ES-I3 (cell line): ENCODE measurements around the gene BTG4.
A peak's percentile ranks its signal among the peaks of the same experiment; 100 is the strongest.

Experiments used
- H3K36me3 ChIP-seq: 2 replicates; pipeline ENCODE4 v1.6.1; 2013; ENCODE audit warnings: mild to moderate bottlenecking, low read length, control low read depth, moderate library complexity; ENCODE audit not compliant: insufficient read depth
- H3K4me1 ChIP-seq: 2 replicates; pipeline ENCODE4 v1.6.1; 2013; ENCODE audit warnings: mild to moderate bottlenecking, control low read depth, low read length; ENCODE audit not compliant: insufficient read depth
- H3K9ac ChIP-seq: 2 replicates; pipeline ENCODE4 v1.6.1; 2013; ENCODE audit warnings: low read depth, mild to moderate bottlenecking, low read length, moderate library complexity
- H3K9me3 ChIP-seq: 2 replicates; pipeline ENCODE4 v1.6.1; 2013; ENCODE audit warnings: mild to moderate bottlenecking, low read length, moderate library complexity; ENCODE audit not compliant: control insufficient read depth, insufficient read depth

BTG4 gene

GRCh38 chr11:111526501-111526900 lies 14.3 kb upstream of the BTG4 start:
- Histone ChIP-seq H3K36me3 (no peaks in the 10 kb centered on the region), H3K9me3 (no peaks in the 10 kb centered on the region), H3K9ac (no peak overlapping the region), H3K4me1 (peaks cover 4% of the 10 kb centered on the region)

GRCh38 chr11:111525456-111525855 lies 13.3 kb upstream of the BTG4 start:
- no peaks in the 10 kb centered on the region for H3K9me3 ChIP-seq
- H3K36me3 ChIP-seq: no peaks in the 10 kb centered on the region
- H3K9ac ChIP-seq: no peak overlapping the region
- H3K4me1 ChIP-seq: peaks cover 10% of the 10 kb centered on the region; the same call in 1 of the 2 replicates

- Histone ChIP-seq H3K9me3 (no peaks in the 10 kb centered on the region), H3K9ac (no peak overlapping the region), H3K4me1 (peaks cover 10% of the 10 kb centered on the region; the same call in 1 of the 2 replicates), H3K36me3 (no peaks in the 10 kb centered on the region)
Measured at GRCh38 chr11:111524056-111524455, 11.9 kb upstream of the BTG4 start.

GRCh38 chr11:111523343-111523742 lies 11.2 kb upstream of the BTG4 start:
- H3K4me1 ChIP-seq: peaks cover 10% of the 10 kb centered on the region; the same call in 1 of the 2 replicates
- no peaks in the 10 kb centered on the region for H3K9me3 ChIP-seq
- H3K36me3 ChIP-seq: no peaks in the 10 kb centered on the region
- H3K9ac ChIP-seq: no peak overlapping the region

GRCh38 chr11:111522426-111522825 lies 10.2 kb upstream of the BTG4 start:
- no peak overlapping the region for H3K9ac ChIP-seq
- H3K36me3 ChIP-seq: no peaks in the 10 kb centered on the region
- no peaks in the 10 kb centered on the region for H3K9me3 ChIP-seq
- H3K4me1 ChIP-seq: peaks cover 10% of the 10 kb centered on the region; the same call in 1 of the 2 replicates

GRCh38 chr11:111521135-111521534 lies 8.9 kb upstream of the BTG4 start:
- H3K9me3 ChIP-seq: no peaks in the 10 kb centered on the region
- H3K9ac ChIP-seq: no peak overlapping the region
- H3K36me3 ChIP-seq: no peaks in the 10 kb centered on the region
- H3K4me1 ChIP-seq: peaks cover 10% of the 10 kb centered on the region; the same call in 1 of the 2 replicates

- Histone ChIP-seq H3K36me3 (no peaks in the 10 kb centered on the region), H3K9ac (no peak overlapping the region), H3K4me1 (peaks cover 10% of the 10 kb centered on the region; the same call in 1 of the 2 replicates), H3K9me3 (no peaks in the 10 kb centered on the region)
Measured at GRCh38 chr11:111520560-111520959, 8.4 kb upstream of the BTG4 start.

GRCh38 chr11:111518668-111519067 lies 6.5 kb upstream of the BTG4 start:
- H3K9ac ChIP-seq: no peak overlapping the region
- no peaks in the 10 kb centered on the region for H3K36me3 ChIP-seq
- peaks cover 10% of the 10 kb centered on the region; the same call in 1 of the 2 replicates for H3K4me1 ChIP-seq
- no peaks in the 10 kb centered on the region for H3K9me3 ChIP-seq

- Histone ChIP-seq H3K4me1 (peaks cover 9% of the 10 kb centered on the region), H3K36me3 (no peaks in the 10 kb centered on the region), H3K9me3 (no peaks in the 10 kb centered on the region), H3K9ac (no peak overlapping the region)
Measured at GRCh38 chr11:111515591-111515990, 3.4 kb upstream of the BTG4 start.

- peak within 1 kb of the TSS; percentile 38; the same call in 1 of the 2 replicates for H3K9ac ChIP-seq
- H3K9me3 ChIP-seq: no peaks in the 10 kb centered on the region
- peaks cover 9% of the 10 kb centered on the region for H3K4me1 ChIP-seq
- H3K36me3 ChIP-seq: no peaks in the 10 kb centered on the region
Measured at GRCh38 chr11:111514216-111515031, 2.2 kb upstream of the BTG4 start, which contains the start of gene HOATZ. TSS of gene HOATZ (plus strand) at chr11:111514778. CDS start at chr11:111514785, 7 bp downstream.

- Histone ChIP-seq H3K36me3 (no peaks in the 10 kb centered on the region), H3K4me1 (peaks cover 9% of the 10 kb centered on the region), H3K9ac (peak overlapping the region; percentile 71; the same call in 1 of the 2 replicates), H3K9me3 (no peaks in the 10 kb centered on the region)
Measured at GRCh38 chr11:111513240-111513605, 1.0 kb upstream of the BTG4 start.

GRCh38 chr11:111510311-111510710 lies 1.9 kb downstream of the BTG4 start:
- no peaks in the 10 kb centered on the region for H3K9me3 ChIP-seq
- no peaks in the 10 kb centered on the region for H3K36me3 ChIP-seq
- H3K9ac ChIP-seq: no peak overlapping the region
- H3K4me1 ChIP-seq: peaks cover 9% of the 10 kb centered on the region

- H3K9me3 ChIP-seq: no peaks in the 10 kb centered on the region
- no peaks in the 10 kb centered on the region for H3K4me1 ChIP-seq
- H3K9ac ChIP-seq: no peak overlapping the region
- no peaks in the 10 kb centered on the region for H3K36me3 ChIP-seq
Measured at GRCh38 chr11:111502611-111503010, 9.6 kb downstream of the BTG4 start.

- Histone ChIP-seq H3K9me3 (no peaks in the 10 kb centered on the region), H3K9ac (no peak overlapping the region), H3K36me3 (no peaks in the 10 kb centered on the region), H3K4me1 (no peaks in the 10 kb centered on the region)
Measured at GRCh38 chr11:111500481-111500880, 11.7 kb downstream of the BTG4 start.

GRCh38 chr11:111499483-111499882 lies 12.7 kb downstream of the BTG4 start:
- Histone ChIP-seq H3K36me3 (no peaks in the 10 kb centered on the region), H3K9me3 (no peaks in the 10 kb centered on the region), H3K4me1 (no peaks in the 10 kb centered on the region), H3K9ac (no peak overlapping the region)
